GM12891 (cell line): ENCODE data around the gene NDUFAF7.
"Not testable (repeated sequence)": the region's sequence is repeated elsewhere in the genome, so short reads cannot be mapped to it uniquely, and the experiment has no call there.

ENCODE experiments used
- DNase-seq: peaks from one replicate; pipeline ENCODE4 v3.0.0; 2011; ENCODE audit warnings: low spot score; ENCODE audit not compliant: insufficient read length
- FAIRE-seq: peaks from 2 replicates; lab custom pipeline; 2011; peaks lifted over from hg19 to GRCh38; lab: Jason Lieb, UNC
- PAX5 ChIP-seq: IDR thresholded peaks from 2 replicates; pipeline ENCODE4 v1.6.1; 2011; ENCODE audit warnings: low read length, moderate library complexity, mild to moderate bottlenecking; ENCODE audit not compliant: insufficient read depth, severe bottlenecking
- POLR2A ChIP-seq: IDR thresholded peaks from 2 replicates; pipeline ENCODE4 v1.6.1; 2011; ENCODE audit warnings: low read depth, low read length, control low read depth
- POLR2AphosphoS5 ChIP-seq: IDR thresholded peaks from 2 replicates; pipeline ENCODE4 v1.6.1; 2011; ENCODE audit warnings: low read depth, low read length, control low read depth
- POU2F2 ChIP-seq: IDR thresholded peaks from 2 replicates; pipeline ENCODE4 v1.6.1; 2011; ENCODE audit warnings: low read depth, mild to moderate bottlenecking, control low read depth, low read length, moderate library complexity
- SPI1 ChIP-seq: IDR thresholded peaks from 2 replicates; pipeline ENCODE4 v1.6.1; 2011; ENCODE audit warnings: low read depth, low read length, control low read depth
- TAF1 ChIP-seq: IDR thresholded peaks from 2 replicates; pipeline ENCODE4 v1.6.1; 2011; ENCODE audit warnings: low read depth, low read length, control low read depth

The NDUFAF7 gene

GRCh38 chr2:37215250-37215649 lies 16.2 kb upstream of the NDUFAF7 start:
- TF ChIP-seq POLR2AphosphoS5 (no peak), POLR2A (no peak), SPI1 (no peak), POU2F2 (no peak), TAF1 (no peak), PAX5 (no peak)
- DNase-seq (no peak), FAIRE-seq (no peak)

DNA sequence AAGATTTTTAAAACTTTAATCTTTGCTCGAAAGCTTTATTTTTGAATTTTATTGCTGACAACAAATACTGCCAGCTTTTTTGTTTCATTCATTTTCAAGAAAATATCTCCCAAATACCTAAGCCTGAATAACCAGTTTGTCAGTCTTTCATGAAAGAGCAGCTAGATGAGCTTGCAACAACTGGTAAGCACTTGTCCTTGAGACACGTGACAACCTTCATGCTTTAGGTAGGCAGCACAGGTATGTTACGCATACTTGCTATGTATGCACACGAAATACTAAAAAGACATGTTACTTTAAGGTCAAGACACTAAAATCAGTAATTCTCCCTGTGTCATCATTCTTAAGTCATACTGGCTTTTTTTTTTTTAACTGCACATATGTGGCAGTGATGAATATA lies 12.4 kb upstream of the NDUFAF7 start:
- FAIRE-seq: no peak
- no peak for TF ChIP-seq POLR2AphosphoS5
- no peak for TF ChIP-seq PAX5
- no peak for TF ChIP-seq POU2F2
- TF ChIP-seq SPI1: no peak
- TF ChIP-seq TAF1: no peak
- no peak for TF ChIP-seq POLR2A

DNA sequence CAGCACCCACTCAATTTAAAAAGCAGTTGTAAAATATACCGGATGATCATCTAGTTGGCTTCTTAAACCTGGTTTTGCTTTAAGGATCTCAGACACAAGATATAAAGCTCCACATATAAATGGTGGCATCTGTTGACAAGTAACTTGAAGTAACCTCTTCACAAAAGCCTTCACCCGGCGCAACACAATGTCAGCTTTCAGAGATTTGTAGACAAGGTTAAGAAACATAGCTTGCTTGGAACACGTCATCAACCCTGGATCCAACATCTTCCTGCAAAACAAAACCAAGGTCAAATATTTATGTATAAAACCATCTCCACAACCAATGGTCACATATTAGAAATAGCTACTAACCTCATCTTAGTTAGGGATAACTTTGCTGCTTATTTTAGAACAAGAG lies 8.3 kb upstream of the NDUFAF7 start:
- FAIRE-seq (no peak), DNase-seq (no peak)
- TF ChIP-seq POLR2AphosphoS5 (no peak), POLR2A (no peak), POU2F2 (no peak), TAF1 (no peak), SPI1 (no peak), PAX5 (no peak)

More for the DNA sequence above, 12.4 kb upstream of the NDUFAF7 start:
- no peak for DNase-seq

DNA sequence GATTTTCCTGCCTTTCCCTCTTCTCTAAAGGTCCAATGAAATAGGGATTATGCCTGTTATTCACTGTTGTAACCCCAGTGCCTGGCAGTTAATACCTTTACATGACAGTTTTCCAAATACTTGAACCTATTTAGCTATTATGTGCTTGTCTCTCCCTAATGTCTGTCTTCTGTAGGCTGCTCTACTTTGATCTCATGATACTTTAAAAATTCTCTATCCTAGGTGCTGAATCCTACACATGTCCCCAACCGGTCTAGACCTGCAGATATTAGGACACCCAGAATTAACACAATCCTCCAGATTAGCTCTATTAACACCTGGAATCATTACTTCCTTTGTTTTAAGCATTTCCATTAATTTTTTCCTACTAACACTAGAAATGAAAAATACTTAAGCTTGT lies 7.4 kb upstream of the NDUFAF7 start:
- TF ChIP-seq TAF1 (no peak), POLR2A (no peak), PAX5 (no peak)
- FAIRE-seq (no peak), DNase-seq (no peak)

DNA sequence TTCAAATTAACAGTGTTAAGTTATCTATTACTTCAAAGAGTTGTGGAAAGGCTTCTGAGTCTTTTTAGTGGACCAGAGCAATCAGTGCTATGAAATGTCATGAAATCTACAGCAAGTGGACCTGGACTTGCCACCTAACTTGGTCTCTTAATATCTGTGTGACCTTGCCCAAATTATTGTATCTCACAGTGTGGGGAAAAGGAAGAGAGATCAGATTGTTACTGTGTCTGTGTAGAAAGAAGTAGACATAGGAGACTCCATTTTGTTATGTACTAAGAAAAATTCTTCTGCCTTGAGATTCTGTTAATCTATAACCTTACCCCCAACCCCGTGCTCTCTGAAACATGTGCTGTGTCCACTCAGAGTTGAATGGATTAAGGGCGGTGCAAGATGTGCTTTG lies 6.3 kb upstream of the NDUFAF7 start:
- not testable (repeated sequence) for FAIRE-seq, DNase-seq

DNA sequence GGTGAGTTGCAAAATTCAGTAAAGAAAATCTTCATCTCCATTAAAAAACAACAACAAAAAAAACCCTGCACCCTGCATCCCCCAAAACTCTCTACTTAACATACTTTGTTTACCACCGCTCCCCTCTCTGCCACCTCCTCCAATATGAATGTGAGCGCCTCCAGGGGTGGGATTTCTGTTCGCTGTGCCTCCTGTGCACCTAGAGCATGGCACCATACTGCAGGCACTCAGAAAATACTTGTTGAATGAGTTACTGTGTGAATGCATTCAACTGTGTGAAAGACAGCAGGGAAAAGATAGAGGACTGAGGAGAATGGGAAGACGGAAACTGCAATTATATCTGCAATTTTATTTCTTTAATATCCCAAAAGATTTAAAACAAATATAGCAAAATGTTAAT lies 4.6 kb upstream of the NDUFAF7 start:
- FAIRE-seq: no peak
- no peak for DNase-seq
- TF ChIP-seq TAF1 (no peak), POLR2A (no peak), PAX5 (no peak), POU2F2 (no peak), POLR2AphosphoS5 (no peak), SPI1 (no peak)

GRCh38 chr2:37228788-37229187 lies 2.7 kb upstream of the NDUFAF7 start:
- TF ChIP-seq SPI1: peak; percentile 69
- no peak for TF ChIP-seq POLR2AphosphoS5
- DNase-seq (no peak), FAIRE-seq (no peak)

DNA sequence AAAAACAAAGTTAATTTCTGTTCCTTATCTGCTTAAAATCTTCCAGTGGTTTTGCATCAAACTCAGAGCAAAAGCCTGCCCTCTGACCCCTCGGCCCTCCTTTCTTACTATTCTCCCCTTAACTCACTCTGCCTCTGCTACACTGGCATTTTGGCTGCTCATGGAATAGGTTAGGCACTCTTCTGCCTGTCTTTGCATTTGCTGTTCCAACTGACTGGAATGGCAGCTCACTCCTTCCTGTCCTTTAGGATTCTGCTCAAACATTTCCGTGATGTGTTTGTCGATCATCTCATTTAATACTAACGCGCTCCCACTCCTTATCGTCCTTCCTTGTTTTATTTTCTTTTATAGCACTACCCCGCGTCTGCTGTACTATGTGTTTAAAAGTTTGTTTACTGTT lies 877 bp upstream of the NDUFAF7 start:
- DNase-seq: no peak
- peak; percentile 13 for FAIRE-seq

GRCh38 chr2:37232131-37232933 lies 874 bp downstream of the NDUFAF7 start:
- DNase-seq: no peak
- no peak for FAIRE-seq
- no peak for TF ChIP-seq SPI1
- no peak for TF ChIP-seq PAX5
- no peak for TF ChIP-seq POU2F2
- no peak for TF ChIP-seq POLR2A
- TF ChIP-seq POLR2AphosphoS5: no peak

More for the DNA sequence above, 877 bp upstream of the NDUFAF7 start:
- TF ChIP-seq POU2F2: no peak
- no peak for TF ChIP-seq PAX5
- TF ChIP-seq TAF1: no peak
- no peak for TF ChIP-seq SPI1
- no peak for TF ChIP-seq POLR2A
- TF ChIP-seq POLR2AphosphoS5: no peak

DNA sequence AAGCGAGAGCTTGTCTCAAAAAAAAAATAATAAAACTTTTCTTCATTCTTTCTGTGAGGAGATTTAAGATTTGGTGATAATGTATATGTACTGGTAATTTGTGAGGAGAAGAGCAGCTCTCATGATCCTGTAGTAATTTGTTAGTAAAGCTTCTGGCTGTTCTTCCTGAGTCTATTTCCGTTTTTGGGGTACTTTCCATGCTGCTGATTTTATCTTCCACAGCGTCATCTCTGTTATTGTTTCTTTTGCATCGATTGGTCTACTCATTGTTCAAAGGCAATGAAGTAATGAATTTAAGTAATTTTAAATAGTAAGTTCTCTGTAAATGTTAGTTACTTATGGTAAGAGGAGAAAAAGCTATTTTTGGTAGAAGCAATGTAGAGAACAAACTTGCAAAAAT lies 12.0 kb downstream of the NDUFAF7 start:
- FAIRE-seq (no peak), DNase-seq (no peak)
- TF ChIP-seq POLR2AphosphoS5 (no peak), SPI1 (no peak), POU2F2 (no peak), TAF1 (no peak), PAX5 (no peak), POLR2A (no peak)
